ENCODE data around the gene B4GALT5. TPM values are rescaled to one million over a fixed set of nuclear protein-coding genes. Genes with fewer than 3 reads are reported as not detected.

The B4GALT5 gene
- polyA plus RNA-seq, 1 of the 3 experiments (the other 2 are of a cell fraction), result 35.1 TPM

GRCh38 chr20:49595811-49596561 is 117.7 kb downstream of the B4GALT5 start:
- ChIA-PET POLR2A (no interaction called here), CTCF (interaction anchor here (1.3 to 4.2 kb wide), 6 partner anchors 12 to 292 kb away, joined by 3 to 25 read pairs (median 4); no protein-coding TSS in a partner anchor)
- TF ChIP-seq GABPA (IDR thresholded peaks at IDR 0.05; ENCODE audit: low read depth) (no peak), IRF3 (IDR thresholded peaks at IDR 0.05; ENCODE audit: low read depth, low read length) (no peak), REST (IDR thresholded peaks at IDR 0.05; ENCODE audit: low read depth, low read length) (no peak), RAD21 (IDR thresholded peaks at IDR 0.05; ENCODE audit: low read length) (no peak), NFIC (IDR thresholded peaks at IDR 0.05; ENCODE audit: borderline replicate concordance) (no peak), MXI1 (IDR thresholded peaks at IDR 0.05; ENCODE audit: low read depth, low read length) (no peak), JUND (IDR thresholded peaks at IDR 0.05) (no peak), ZBTB33 (IDR thresholded peaks at IDR 0.05; ENCODE audit: borderline replicate concordance, low read depth) (no peak), CHD2 (IDR thresholded peaks at IDR 0.05; ENCODE audit: low read length, partially characterized antibody) (no peak), POLR2AphosphoS5 (IDR thresholded peaks at IDR 0.05; ENCODE audit: low read depth, low read length) (no peak), RCOR1 (IDR thresholded peaks at IDR 0.05; ENCODE audit: low read length) (no peak), TAF1 (IDR thresholded peaks at IDR 0.05; ENCODE audit: borderline replicate concordance, low read depth, low read length) (no peak), PBX3 (IDR thresholded peaks at IDR 0.05) (no peak), TCF12 (IDR thresholded peaks at IDR 0.05) (no peak)
- Histone ChIP-seq H3K27me3 (ENCODE audit: insufficient read depth) (no peaks in the 10 kb centered on the region), H3K4me2 (no peak overlapping the region), H2AFZ (ENCODE audit: low read depth) (no peak overlapping the region), H3K4me1 (ENCODE audit: control insufficient read depth in 1 of 2, insufficient read depth in 2 of 2, low read depth in 1 of 2, low read length in 1 of 2) (peaks cover 0 to 5% of the 10 kb centered on the region in 2 experiments; a peak in 1 of 4 replicates), H3K27ac (ENCODE audit: low read depth in 2 of 2, low read length in 1 of 2) (no peak overlapping the region), H3K4me3 (ENCODE audit: low read depth in 2 of 2, low read length in 1 of 2) (no peak overlapping the region), H4K20me1 (ENCODE audit: insufficient read depth) (no peaks in the 10 kb centered on the region), H3K9me3 (no peaks in the 10 kb centered on the region), H3K9me2 (no peaks in the 10 kb centered on the region), H3K36me3 (replicated peaks in 1 of 2; ENCODE audit: control insufficient read depth in 1 of 2, insufficient read depth in 2 of 2, low read length in 1 of 2) (no peaks in the 10 kb centered on the region), H3K79me2 (ENCODE audit: insufficient read depth) (no peaks in the 10 kb centered on the region), H3K9ac (no peak overlapping the region), H3F3A (replicated peaks; ENCODE audit: insufficient read depth) (no peaks in the 10 kb centered on the region)
- WGBS (ENCODE audit: low lambda C conversion rate), result 87% methylated on average over 9 of the region's 15 CpGs
- no peak for DNase-seq

Measured in SK-N-SH (cell line).